GM18951 (cell line): Measurements from ENCODE around the gene OR6A2.
"Not testable (repeated sequence)": the region's sequence is repeated elsewhere in the genome, so short reads cannot be mapped to it uniquely, and the experiment has no call there.

Source experiments
- POLR2A ChIP-seq: IDR thresholded peaks from 4 replicates; pipeline ENCODE4 v1.6.1; 2011; ENCODE audit warnings: mild to moderate bottlenecking; ENCODE audit not compliant: insufficient read length, insufficient read depth; ENCODE audit errors: extremely low read depth
- in situ Hi-C: fragments of 300-500 bp; cut with MboI; formaldehyde crosslinking; loops from one replicate; pipeline ENCODE4 v1.12.0; 2022; ENCODE audit warnings: low sequenced_read_pairs, mixed read lengths, inconsistent platforms; ENCODE audit not compliant: unreplicated experiment

OR6A2 gene

GRCh38 chr11:6799402-6799801, at the start of gene OR6A2:
OR6A2 (minus strand) TSS chr11:6799689; CDS start chr11:6795708, 3,981 bp downstream.
- no peak for TF ChIP-seq POLR2A
- in situ Hi-C loops = no loop called here

GRCh38 chr11:6845383-6845782, 45.9 kb upstream of the OR6A2 start, which contains the start of gene OR10A5:
OR10A5 (plus strand) TSS chr11:6845683; CDS start chr11:6845683, 0 bp downstream.
- no peak for TF ChIP-seq POLR2A
- in situ Hi-C loops = no loop called here

- in situ Hi-C loops = no loop called here
- TF ChIP-seq POLR2A = no peak
Observed at GRCh38 chr11:6844356-6844755, 44.9 kb upstream of the OR6A2 start.

- in situ Hi-C loops = no loop called here
Observed at GRCh38 chr11:6843670-6844069, 44.2 kb upstream of the OR6A2 start.

GRCh38 chr11:6841694-6842093, 42.2 kb upstream of the OR6A2 start:
- in situ Hi-C loops = no loop called here
- no peak for TF ChIP-seq POLR2A

More at GRCh38 chr11:6843670-6844069, 44.2 kb upstream of the OR6A2 start:
- no peak for TF ChIP-seq POLR2A

- no peak for TF ChIP-seq POLR2A
- in situ Hi-C loops = no loop called here
Observed at GRCh38 chr11:6834021-6834420, 34.5 kb upstream of the OR6A2 start.

GRCh38 chr11:6833356-6833755, 33.9 kb upstream of the OR6A2 start:
- TF ChIP-seq POLR2A = no peak
- in situ Hi-C loops = no loop called here

GRCh38 chr11:6828103-6828502, 28.6 kb upstream of the OR6A2 start:
- in situ Hi-C loops = no loop called here
- no peak for TF ChIP-seq POLR2A

GRCh38 chr11:6825231-6825744, 25.8 kb upstream of the OR6A2 start:
- in situ Hi-C loops = no loop called here
- no peak for TF ChIP-seq POLR2A

- no peak for TF ChIP-seq POLR2A
- in situ Hi-C loops = no loop called here
Observed at GRCh38 chr11:6824136-6824823, 24.8 kb upstream of the OR6A2 start.

- TF ChIP-seq POLR2A = no peak
- in situ Hi-C loops = no loop called here
Observed at GRCh38 chr11:6818967-6819366, 19.5 kb upstream of the OR6A2 start.

- no peak for TF ChIP-seq POLR2A
Observed at GRCh38 chr11:6817694-6818093, 18.2 kb upstream of the OR6A2 start.

GRCh38 chr11:6813656-6814055, 14.2 kb upstream of the OR6A2 start:
- TF ChIP-seq POLR2A = no peak
- in situ Hi-C loops = no loop called here

More at GRCh38 chr11:6817694-6818093, 18.2 kb upstream of the OR6A2 start:
- in situ Hi-C loops = no loop called here

- no peak for TF ChIP-seq POLR2A
- in situ Hi-C loops = no loop called here
Observed at GRCh38 chr11:6812390-6813005, 13.0 kb upstream of the OR6A2 start.

GRCh38 chr11:6801075-6801474, 1.6 kb upstream of the OR6A2 start:
- in situ Hi-C loops = not testable (repeated sequence)
